ENCODE measurements around the gene APRT.
A peak's percentile ranks its signal among the peaks of the same experiment; 100 is the strongest.

DNA sequence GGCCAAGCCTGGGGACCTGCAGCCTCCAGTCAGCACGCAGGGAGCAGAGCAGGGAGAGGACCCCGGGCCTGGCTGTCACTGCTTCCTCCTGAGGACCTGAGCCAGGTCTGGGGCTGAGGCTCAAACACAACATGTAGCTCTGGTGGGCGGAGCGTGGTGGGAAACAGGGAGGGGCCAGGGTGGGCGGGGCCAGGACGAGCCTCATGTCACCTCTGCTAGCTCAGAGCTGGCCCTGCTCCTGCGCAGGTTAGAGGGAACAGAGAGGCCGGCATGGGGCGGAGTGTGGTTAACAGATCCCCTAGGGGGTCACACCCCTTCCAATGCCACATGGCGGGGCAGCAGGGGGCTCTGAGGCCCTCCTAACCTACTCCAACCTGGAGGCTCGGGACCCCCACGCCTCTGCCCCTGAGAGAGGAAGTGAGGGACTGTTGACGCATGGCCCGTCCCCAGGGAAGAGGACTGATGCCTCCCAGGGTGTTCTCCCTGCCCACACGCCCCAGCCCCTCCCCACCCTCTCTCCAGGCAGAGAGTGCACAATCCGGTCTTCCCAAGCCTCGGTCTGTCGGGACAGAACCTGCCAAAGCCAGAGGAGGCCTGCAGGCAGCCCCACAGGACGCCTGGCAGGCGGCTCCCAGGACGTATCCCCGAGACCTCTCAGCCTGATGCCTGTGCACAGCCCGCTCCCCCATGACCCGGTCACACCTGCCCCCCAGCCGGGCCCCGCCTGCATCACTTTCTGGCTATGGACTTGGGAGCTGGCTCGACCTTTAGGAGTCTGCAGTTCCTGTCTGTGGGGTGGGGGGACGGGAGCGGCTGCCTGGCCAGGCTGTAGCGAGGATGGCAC lies 41.9 kb downstream of the APRT start:
- no peak for TF ChIP-seq CTCF (IDR thresholded peaks at IDR 0.05; ENCODE audit: control extremely low read depth in 1 of 3, insufficient read depth in 1 of 3, low read depth in 1 of 3, low read length in 3 of 3)
- no peak for TF ChIP-seq ZNF274 (IDR thresholded peaks at IDR 0.05; ENCODE audit: borderline replicate concordance, extremely low read depth, low read length)
- TF ChIP-seq RFX5 (IDR thresholded peaks at IDR 0.05; ENCODE audit: borderline replicate concordance, low read depth, low read length): no peak
- no peak for TF ChIP-seq SP4 (IDR thresholded peaks at IDR 0.05; ENCODE audit: low read length)
- TF ChIP-seq YY1 (IDR thresholded peaks at IDR 0.05; ENCODE audit: low read depth, low read length): no peak
- TF ChIP-seq BACH1 (IDR thresholded peaks at IDR 0.05; ENCODE audit: low read length): no peak
- TF ChIP-seq POLR2A (IDR thresholded peaks at IDR 0.05; ENCODE audit: control extremely low read depth in 1 of 2, low read depth in 2 of 2, low read length in 2 of 2): peak in 1 of 2 experiments; percentile 61; a peak in 2 of 3 replicates
- TF ChIP-seq TBP (IDR thresholded peaks at IDR 0.05; ENCODE audit: low read depth, low read length): peak; percentile 49; the same call in 1 of the 2 replicates
- TF ChIP-seq SP1 (IDR thresholded peaks at IDR 0.05; ENCODE audit: low read depth, low read length): 0 out of 2 replicates have a peak, but pooled peaks have one; percentile 38

Data from H1 (cell line).